HepG2 (cell line): ENCODE data around the gene CDH1. TPM values are rescaled to one million over a fixed set of nuclear protein-coding genes. Genes with fewer than 3 reads are reported as not detected.
A peak's percentile ranks its signal among the peaks of the same experiment; 100 is the strongest.

Experiments
- CBX5 ChIP-seq: sonication (generic); formaldehyde crosslinking; IDR thresholded peaks from 2 replicates; pipeline ENCODE4 v1.4.0; 2020; ENCODE audit warnings: missing genetic modification reagents, borderline replicate concordance
- HES4 ChIP-seq: sonication (generic); formaldehyde crosslinking; IDR thresholded peaks from 2 replicates; pipeline ENCODE4 v1.9.0; 2021; ENCODE audit warnings: mild to moderate bottlenecking, missing genetic modification reagents, borderline replicate concordance
- HOXA3 ChIP-seq: sonication (generic); formaldehyde crosslinking; IDR thresholded peaks from 2 replicates; pipeline ENCODE4 v1.5.0; 2020; ENCODE audit warnings: missing genetic modification reagents
- JUNB ChIP-seq: sonication (generic); formaldehyde crosslinking; IDR thresholded peaks from 2 replicates; pipeline ENCODE4 v1.8.0; 2022; ENCODE audit warnings: missing genetic modification reagents, mild to moderate bottlenecking, borderline replicate concordance
- KDM3A ChIP-seq: IDR thresholded peaks from 2 replicates; pipeline ENCODE4 v1.6.1; 2018; ENCODE audit warnings: low read depth, missing compliant biosample characterization
- NRL ChIP-seq: sonication (generic); formaldehyde crosslinking; IDR thresholded peaks from 2 replicates; pipeline ENCODE4 v1.5.0; 2020; ENCODE audit warnings: missing genetic modification reagents, mild to moderate bottlenecking, moderate library complexity, borderline replicate concordance
- RFXAP ChIP-seq: sonication (generic); formaldehyde crosslinking; IDR thresholded peaks from 2 replicates; pipeline ENCODE4 v1.4.0; 2020; ENCODE audit warnings: missing genetic modification reagents, borderline replicate concordance
- RXRB ChIP-seq: IDR thresholded peaks from 2 replicates; pipeline ENCODE4 v1.6.1; 2016; ENCODE audit warnings: borderline replicate concordance, missing genetic modification reagents, missing compliant biosample characterization
- SRF ChIP-seq: IDR thresholded peaks from 2 replicates; pipeline ENCODE4 v1.6.1; 2011; ENCODE audit warnings: mild to moderate bottlenecking, low read depth, low read length, moderate library complexity
- U2AF1 ChIP-seq: fragments of 200-400 bp; formaldehyde crosslinking; optimal IDR thresholded peaks from 2 replicates; pipeline ENCODE3; 2017; ENCODE audit warnings: mild to moderate bottlenecking, low read depth, low read length
- ZNF777 ChIP-seq: sonication (generic); formaldehyde crosslinking; IDR thresholded peaks from 2 replicates; pipeline ENCODE4 v1.4.0; 2020; ENCODE audit warnings: missing genetic modification reagents
- ZSCAN29 ChIP-seq: sonication (generic); formaldehyde crosslinking; conservative IDR thresholded peaks from 2 replicates; pipeline ENCODE4 v1.4.0; 2020; ENCODE audit warnings: mild to moderate bottlenecking, missing genetic modification reagents
- polyA plus RNA-seq, 8 experiments: library from polyadenylated mRNA; depleted of rRNA in 3 of 8; stranded (reverse) in 7 of 8; unstranded in 1 of 8; fragments of >200 nt; fragmentation: Illumina TruSeq in 4 of 8; extraction: Trizol in 4 of 8; gene quantifications; 2 replicates each; pipeline versions ENCODE4 v1.2.1 to v1.2.3, GENCODE V29; 2011 to 2016; ENCODE audit warnings: low read depth in 4 of 8, missing spikeins in 1 of 8, mixed read lengths in 1 of 8; ENCODE audit not compliant: insufficient read depth in 1 of 8
- total RNA-seq, 5 experiments: library from RNA; depleted of rRNA; stranded (reverse); fragments of >200 nt; fragmentation: Illumina TruSeq; extraction: Trizol; gene quantifications; 2 replicates each; pipeline ENCODE4 v1.2.3, GENCODE V29; 2016; ENCODE audit warnings: low read depth in 1 of 5
- TF ChIP-seq, protein P1 (sequence below): IDR thresholded peaks from 2 replicates; pipeline ENCODE4 v1.6.1; 2016; ENCODE audit warnings: missing compliant biosample characterization, missing genetic modification reagents, borderline replicate concordance
- TF ChIP-seq, protein P2 (sequence below): sonication (generic); formaldehyde crosslinking; IDR thresholded peaks from 2 replicates; pipeline ENCODE4 v1.5.1; 2020; ENCODE audit warnings: missing genetic modification reagents, mild to moderate bottlenecking, borderline replicate concordance
- TF ChIP-seq, protein P3 (sequence below): sonication (generic); formaldehyde crosslinking; IDR thresholded peaks from 2 replicates; pipeline ENCODE4 v1.8.1; 2023; ENCODE audit warnings: mild to moderate bottlenecking, missing genetic modification reagents
- TF ChIP-seq, protein P4 (sequence below): sonication (generic); formaldehyde crosslinking; IDR thresholded peaks from 2 replicates; pipeline ENCODE4 v1.4.0; 2020; ENCODE audit warnings: missing genetic modification reagents, borderline replicate concordance

The CDH1 gene
- total and polyA plus RNA-seq, 2 of the 13 experiments (the other 11 are each of a cell fraction or from before 2014, with no cell fraction given) = 0.95 to 9.8 TPM

DNA sequence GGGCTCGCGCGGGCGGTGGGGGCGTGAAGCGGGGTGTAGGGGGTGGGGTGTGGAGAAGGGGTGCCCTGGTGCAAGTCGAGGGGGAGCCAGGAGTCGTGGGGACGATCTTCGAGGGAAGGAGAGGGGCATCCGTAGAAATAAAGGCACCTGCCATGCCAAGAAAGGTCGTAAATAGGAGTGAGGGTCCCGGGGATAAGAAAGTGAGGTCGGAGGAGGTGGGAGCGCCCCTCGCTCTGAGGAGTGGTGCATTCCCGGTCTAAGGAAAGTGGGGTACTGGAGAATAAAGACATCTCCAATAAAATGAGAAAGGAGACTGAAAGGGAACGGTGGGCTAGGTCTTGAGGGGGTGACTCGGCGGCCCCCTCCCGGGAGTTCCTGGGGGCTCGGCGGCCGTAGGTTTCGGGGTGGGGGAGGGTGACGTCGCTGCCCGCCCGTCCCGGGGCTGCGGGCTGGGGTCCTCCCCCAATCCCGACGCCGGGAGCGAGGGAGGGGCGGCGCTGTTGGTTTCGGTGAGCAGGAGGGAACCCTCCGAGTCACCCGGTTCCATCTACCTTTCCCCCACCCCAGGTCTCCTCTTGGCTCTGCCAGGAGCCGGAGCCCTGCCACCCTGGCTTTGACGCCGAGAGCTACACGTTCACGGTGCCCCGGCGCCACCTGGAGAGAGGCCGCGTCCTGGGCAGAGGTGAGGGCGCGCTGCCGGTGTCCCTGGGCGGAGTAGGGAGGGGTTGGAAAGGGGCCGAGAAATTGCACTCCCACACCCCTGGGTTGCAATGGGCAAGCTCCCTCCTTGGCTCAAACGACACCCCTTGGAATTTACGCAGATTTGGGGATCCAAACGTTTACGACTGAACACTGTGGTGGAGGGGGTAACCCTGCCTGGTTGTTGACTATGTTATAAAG, 888 bp downstream of the CDH1 start (continued):
- TF ChIP-seq, protein P1, sequence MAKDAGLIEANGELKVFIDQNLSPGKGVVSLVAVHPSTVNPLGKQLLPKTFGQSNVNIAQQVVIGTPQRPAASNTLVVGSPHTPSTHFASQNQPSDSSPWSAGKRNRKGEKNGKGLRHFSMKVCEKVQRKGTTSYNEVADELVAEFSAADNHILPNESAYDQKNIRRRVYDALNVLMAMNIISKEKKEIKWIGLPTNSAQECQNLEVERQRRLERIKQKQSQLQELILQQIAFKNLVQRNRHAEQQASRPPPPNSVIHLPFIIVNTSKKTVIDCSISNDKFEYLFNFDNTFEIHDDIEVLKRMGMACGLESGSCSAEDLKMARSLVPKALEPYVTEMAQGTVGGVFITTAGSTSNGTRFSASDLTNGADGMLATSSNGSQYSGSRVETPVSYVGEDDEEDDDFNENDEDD (CRISPR knock-in tag) = peak; percentile 45; the same call in 1 of the 2 replicates
- no peak for TF ChIP-seq JUNB (CRISPR knock-in tag)
- peak; percentile 80; the same call in 1 of the 2 replicates for TF ChIP-seq NRL (CRISPR knock-in tag)
- peak; percentile 67 for TF ChIP-seq ZNF777 (CRISPR knock-in tag)
- 0 out of 2 replicates have a peak, but pooled peaks have one; percentile 44 for TF ChIP-seq RFXAP
- no peak for TF ChIP-seq SRF
- 0 out of 2 replicates have a peak, but pooled peaks have one; percentile 47 for TF ChIP-seq HES4 (CRISPR knock-in tag)
- TF ChIP-seq, protein P2, sequence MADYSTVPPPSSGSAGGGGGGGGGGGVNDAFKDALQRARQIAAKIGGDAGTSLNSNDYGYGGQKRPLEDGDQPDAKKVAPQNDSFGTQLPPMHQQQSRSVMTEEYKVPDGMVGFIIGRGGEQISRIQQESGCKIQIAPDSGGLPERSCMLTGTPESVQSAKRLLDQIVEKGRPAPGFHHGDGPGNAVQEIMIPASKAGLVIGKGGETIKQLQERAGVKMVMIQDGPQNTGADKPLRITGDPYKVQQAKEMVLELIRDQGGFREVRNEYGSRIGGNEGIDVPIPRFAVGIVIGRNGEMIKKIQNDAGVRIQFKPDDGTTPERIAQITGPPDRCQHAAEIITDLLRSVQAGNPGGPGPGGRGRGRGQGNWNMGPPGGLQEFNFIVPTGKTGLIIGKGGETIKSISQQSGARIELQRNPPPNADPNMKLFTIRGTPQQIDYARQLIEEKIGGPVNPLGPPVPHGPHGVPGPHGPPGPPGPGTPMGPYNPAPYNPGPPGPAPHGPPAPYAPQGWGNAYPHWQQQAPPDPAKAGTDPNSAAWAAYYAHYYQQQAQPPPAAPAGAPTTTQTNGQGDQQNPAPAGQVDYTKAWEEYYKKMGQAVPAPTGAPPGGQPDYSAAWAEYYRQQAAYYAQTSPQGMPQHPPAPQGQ (CRISPR knock-in tag) = no peak
- TF ChIP-seq, protein P3, sequence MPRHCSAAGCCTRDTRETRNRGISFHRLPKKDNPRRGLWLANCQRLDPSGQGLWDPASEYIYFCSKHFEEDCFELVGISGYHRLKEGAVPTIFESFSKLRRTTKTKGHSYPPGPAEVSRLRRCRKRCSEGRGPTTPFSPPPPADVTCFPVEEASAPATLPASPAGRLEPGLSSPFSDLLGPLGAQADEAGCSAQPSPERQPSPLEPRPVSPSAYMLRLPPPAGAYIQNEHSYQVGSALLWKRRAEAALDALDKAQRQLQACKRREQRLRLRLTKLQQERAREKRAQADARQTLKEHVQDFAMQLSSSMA (CRISPR knock-in tag) = peak; percentile 70; the same call in 1 of the 2 replicates
- peak; percentile 63; the same call in 1 of the 2 replicates for TF ChIP-seq HOXA3 (CRISPR knock-in tag)
- TF ChIP-seq RXRB (CRISPR knock-in tag) = no peak
- no peak for TF ChIP-seq U2AF1
- TF ChIP-seq, protein P4, sequence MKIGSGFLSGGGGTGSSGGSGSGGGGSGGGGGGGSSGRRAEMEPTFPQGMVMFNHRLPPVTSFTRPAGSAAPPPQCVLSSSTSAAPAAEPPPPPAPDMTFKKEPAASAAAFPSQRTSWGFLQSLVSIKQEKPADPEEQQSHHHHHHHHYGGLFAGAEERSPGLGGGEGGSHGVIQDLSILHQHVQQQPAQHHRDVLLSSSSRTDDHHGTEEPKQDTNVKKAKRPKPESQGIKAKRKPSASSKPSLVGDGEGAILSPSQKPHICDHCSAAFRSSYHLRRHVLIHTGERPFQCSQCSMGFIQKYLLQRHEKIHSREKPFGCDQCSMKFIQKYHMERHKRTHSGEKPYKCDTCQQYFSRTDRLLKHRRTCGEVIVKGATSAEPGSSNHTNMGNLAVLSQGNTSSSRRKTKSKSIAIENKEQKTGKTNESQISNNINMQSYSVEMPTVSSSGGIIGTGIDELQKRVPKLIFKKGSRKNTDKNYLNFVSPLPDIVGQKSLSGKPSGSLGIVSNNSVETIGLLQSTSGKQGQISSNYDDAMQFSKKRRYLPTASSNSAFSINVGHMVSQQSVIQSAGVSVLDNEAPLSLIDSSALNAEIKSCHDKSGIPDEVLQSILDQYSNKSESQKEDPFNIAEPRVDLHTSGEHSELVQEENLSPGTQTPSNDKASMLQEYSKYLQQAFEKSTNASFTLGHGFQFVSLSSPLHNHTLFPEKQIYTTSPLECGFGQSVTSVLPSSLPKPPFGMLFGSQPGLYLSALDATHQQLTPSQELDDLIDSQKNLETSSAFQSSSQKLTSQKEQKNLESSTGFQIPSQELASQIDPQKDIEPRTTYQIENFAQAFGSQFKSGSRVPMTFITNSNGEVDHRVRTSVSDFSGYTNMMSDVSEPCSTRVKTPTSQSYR (CRISPR knock-in tag) = peak; percentile 9; the same call in 1 of the 2 replicates
- TF ChIP-seq ZSCAN29 (CRISPR knock-in tag) = no peak
- TF ChIP-seq CBX5 = peak; percentile 49; the same call in 1 of the 2 replicates
- TF ChIP-seq KDM3A (CRISPR knock-in tag) = peak; percentile 68; the same call in 1 of the 2 replicates
